WERI-Rb-1 (cell line): Measurements from ENCODE around the gene SPON2.
"Not testable (repeated sequence)": the region's sequence is repeated elsewhere in the genome, so short reads cannot be mapped to it uniquely, and the experiment has no call there.

Source experiments
- DNase-seq: peaks from one replicate; pipeline ENCODE4 v3.0.0-alpha.2; 2020
- H3K27ac ChIP-seq: fragments of 250-450 bp; sonication (Bioruptor Pico); 2 replicates; pipeline ENCODE4 v1.5.1; 2020; ENCODE audit warnings: mild to moderate bottlenecking, moderate library complexity
- H3K27me3 ChIP-seq: fragments of 250-450 bp; sonication (Bioruptor Pico); 2 replicates; pipeline ENCODE4 v1.5.1; 2021; ENCODE audit warnings: mild to moderate bottlenecking, low read depth, moderate library complexity; ENCODE audit not compliant: insufficient read depth, severe bottlenecking
- H3K36me3 ChIP-seq: fragments of 250-450 bp; sonication (Bioruptor Pico); 2 replicates; pipeline ENCODE4 v1.5.1; 2020; ENCODE audit warnings: mild to moderate bottlenecking, moderate library complexity
- H3K4me3 ChIP-seq: 2 replicates; pipeline ENCODE4 v1.5.1; 2011; ENCODE audit warnings: low read depth, mild to moderate bottlenecking, control low read depth, low read length
- H3K9me3 ChIP-seq: fragments of 250-450 bp; sonication (Bioruptor Pico); 2 replicates; pipeline ENCODE4 v1.5.1; 2021; ENCODE audit warnings: mild to moderate bottlenecking, moderate library complexity; ENCODE audit not compliant: severe bottlenecking
- CTCF ChIP-seq: IDR thresholded peaks from 2 replicates; pipeline ENCODE4 v1.5.1; 2011; ENCODE audit warnings: low read depth, mild to moderate bottlenecking, control low read depth, inconsistent platforms, low read length

The SPON2 gene

GRCh38 chr4:1126506-1126905, 45.9 kb downstream of the SPON2 start:
- no peaks in the 10 kb centered on the region for H3K36me3 ChIP-seq
- no peak for TF ChIP-seq CTCF
- no peak overlapping the region for H3K27ac ChIP-seq
- H3K4me3 ChIP-seq, result no peak overlapping the region
- no peak for DNase-seq
- H3K9me3 ChIP-seq, result peaks cover 6% of the 10 kb centered on the region
- no peaks in the 10 kb centered on the region for H3K27me3 ChIP-seq

- not testable (repeated sequence) for H3K36me3 ChIP-seq, H3K27me3 ChIP-seq, H3K4me3 ChIP-seq, H3K9me3 ChIP-seq, H3K27ac ChIP-seq, DNase-seq
Observed at GRCh38 chr4:1125466-1125865, 46.9 kb downstream of the SPON2 start.

- peaks cover 6% of the 10 kb centered on the region for H3K9me3 ChIP-seq
Observed at GRCh38 chr4:1124818-1125217, 47.6 kb downstream of the SPON2 start.

GRCh38 chr4:1122505-1122904, 49.9 kb downstream of the SPON2 start:
- DNase-seq, result no peak
- H3K9me3 ChIP-seq, result peaks cover 6% of the 10 kb centered on the region
- no peak for TF ChIP-seq CTCF
- no peak overlapping the region for H3K27ac ChIP-seq
- H3K4me3 ChIP-seq, result no peak overlapping the region
- H3K36me3 ChIP-seq, result no peaks in the 10 kb centered on the region
- H3K27me3 ChIP-seq, result no peaks in the 10 kb centered on the region

More at GRCh38 chr4:1124818-1125217, 47.6 kb downstream of the SPON2 start:
- no peaks in the 10 kb centered on the region for H3K27me3 ChIP-seq
- no peak for TF ChIP-seq CTCF
- no peak for DNase-seq
- no peaks in the 10 kb centered on the region for H3K36me3 ChIP-seq
- no peak overlapping the region for H3K4me3 ChIP-seq
- H3K27ac ChIP-seq, result no peak overlapping the region
